NCI-H2081 (cell line): ENCODE results near the gene ANKH.

Experiments
- DNase-seq, 2 experiments: peaks; one replicate each; lab custom pipeline; 2025; lab: John Stamatoyannopoulos, UW

ANKH gene

DNA sequence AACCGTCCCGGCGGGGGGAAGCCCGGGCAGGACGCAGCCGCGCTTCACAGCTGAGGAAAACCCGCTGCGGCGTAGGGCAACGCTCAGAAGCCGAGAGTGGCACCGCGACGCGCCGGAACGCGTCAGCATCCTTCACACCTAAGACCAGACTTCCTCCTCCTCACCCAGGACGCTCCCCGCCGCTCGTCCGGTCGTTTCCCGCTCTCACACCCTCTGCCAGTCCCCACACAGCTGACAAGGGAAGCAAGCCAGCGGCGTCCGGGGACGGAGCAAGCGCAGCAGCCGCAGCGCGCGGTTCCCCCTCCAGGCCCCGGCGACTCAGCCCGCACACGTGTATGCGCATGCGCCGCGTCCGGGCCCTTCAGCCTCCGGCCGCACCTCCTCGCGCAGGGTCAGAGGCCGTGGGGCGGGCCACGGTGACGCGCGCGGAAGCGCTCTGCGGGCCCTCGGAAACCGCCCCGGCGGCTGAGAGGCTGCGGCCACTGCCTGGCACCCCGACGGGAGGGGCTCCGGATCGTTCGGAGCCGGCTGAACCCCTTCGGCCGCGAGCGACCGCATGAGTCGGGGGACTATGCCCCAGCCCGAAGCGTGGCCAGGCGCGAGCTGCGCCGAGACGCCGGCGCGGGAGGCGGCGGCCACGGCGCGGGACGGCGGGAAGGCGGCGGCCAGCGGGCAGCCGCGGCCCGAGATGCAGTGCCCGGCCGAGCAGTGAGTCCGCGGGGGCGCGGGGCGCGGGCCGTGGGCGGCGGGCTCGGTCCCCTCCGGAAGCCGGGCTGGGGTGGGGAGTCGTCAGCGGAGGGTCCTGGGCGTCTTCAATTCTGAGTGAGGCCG is 207.1 kb downstream of the ANKH start, which contains the start of gene OTULIN:
TSS of gene OTULIN (plus strand) at position 449 of the 831 bp plus-strand sequence. CDS start at position 557, 108 bp downstream.
- DNase-seq = peak; percentile 97 to 98

GRCh38 chr5:14663734-14664269 is 207.8 kb downstream of the ANKH start:
- peak; percentile 41 to 67 for DNase-seq

DNA sequence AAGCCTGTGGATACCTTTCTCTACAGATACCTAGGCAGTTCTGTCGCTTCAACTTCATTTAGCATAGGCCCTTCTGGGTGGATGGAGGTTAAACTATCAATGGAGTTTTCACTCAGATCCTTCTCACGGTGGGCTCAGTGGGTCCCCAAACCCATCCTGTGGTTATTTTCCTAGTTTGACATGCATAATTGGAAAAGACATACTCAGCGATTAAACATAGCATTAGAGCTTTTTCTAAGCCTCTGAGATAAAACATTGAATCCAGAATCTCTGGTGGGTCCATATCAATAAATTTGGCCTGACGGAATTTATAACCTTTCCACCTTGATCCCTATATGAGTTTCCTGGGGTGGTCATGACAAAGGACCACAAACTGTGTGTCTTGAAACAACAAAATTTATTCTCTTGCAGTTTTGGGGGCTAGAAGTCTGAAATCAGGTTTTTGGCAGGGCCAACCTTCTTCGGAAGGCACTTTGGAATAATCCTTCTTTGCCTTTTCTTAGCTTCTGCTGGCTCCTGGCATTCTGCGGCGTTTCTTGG is 208.8 kb downstream of the ANKH start:
- DNase-seq = no peak

- no peak for DNase-seq
Measured at GRCh38 chr5:14660833-14661232, 210.7 kb downstream of the ANKH start.

DNA sequence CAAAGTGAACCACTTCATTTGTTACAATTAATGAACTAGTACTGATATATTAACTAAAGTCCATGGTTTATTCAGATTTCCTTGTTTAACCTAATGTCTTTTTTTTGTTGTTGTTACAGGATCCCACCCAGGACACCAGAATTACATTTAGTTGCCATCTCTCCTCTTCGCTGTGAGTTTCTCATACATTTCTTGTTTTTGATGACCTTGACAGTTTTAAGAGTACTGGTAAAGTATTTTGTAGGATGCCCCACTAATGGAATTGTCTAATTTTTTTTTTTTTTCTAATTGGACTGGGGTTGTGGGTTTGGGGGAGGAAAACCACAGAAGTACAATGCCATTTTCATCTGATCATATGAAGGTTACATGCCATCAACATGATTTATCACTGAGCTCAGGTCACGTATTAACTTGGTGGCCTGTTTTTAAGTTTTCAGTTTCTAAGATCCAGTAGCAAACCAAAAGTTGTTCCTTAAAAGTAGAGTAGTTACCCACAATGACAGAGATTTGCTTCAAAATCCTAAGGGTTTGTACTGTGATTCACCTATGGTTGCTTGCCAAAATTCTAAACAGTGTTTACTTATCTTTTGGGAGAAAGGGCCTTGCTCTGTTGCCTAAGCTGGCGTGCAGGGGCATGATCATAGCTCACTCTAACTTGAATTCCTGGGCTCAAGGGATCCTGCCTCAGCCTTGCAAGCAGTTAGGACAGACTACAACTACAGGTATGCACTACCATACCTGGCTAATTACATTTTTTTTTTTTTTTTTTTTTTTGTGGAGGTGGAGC is 211.6 kb downstream of the ANKH start:
- DNase-seq = no peak

DNA sequence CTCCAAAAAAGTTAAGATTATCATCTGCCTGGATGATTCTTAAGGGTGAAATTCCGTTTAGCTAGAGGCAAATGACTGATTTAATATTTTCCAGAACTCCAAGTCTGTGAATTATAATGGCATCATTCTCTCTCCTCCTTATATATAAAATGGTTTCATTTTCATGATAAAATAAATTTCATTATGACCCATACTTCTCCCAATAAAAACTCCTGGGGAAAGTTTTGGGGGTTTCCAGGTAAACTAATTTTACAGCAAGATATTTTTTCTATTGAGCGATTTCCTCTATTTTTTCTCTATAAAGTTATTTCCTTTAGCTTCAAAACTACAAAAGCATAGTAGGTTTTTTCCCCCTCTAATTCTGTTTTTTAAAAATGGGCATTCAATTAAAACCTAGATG is 214.7 kb downstream of the ANKH start:
- DNase-seq = no peak

- DNase-seq = no peak
Measured at GRCh38 chr5:14655146-14655741, 216.3 kb downstream of the ANKH start.
